Measurements from ENCODE around the gene GPR87.

Gene GPR87, protein sequence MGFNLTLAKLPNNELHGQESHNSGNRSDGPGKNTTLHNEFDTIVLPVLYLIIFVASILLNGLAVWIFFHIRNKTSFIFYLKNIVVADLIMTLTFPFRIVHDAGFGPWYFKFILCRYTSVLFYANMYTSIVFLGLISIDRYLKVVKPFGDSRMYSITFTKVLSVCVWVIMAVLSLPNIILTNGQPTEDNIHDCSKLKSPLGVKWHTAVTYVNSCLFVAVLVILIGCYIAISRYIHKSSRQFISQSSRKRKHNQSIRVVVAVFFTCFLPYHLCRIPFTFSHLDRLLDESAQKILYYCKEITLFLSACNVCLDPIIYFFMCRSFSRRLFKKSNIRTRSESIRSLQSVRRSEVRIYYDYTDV

DNA sequence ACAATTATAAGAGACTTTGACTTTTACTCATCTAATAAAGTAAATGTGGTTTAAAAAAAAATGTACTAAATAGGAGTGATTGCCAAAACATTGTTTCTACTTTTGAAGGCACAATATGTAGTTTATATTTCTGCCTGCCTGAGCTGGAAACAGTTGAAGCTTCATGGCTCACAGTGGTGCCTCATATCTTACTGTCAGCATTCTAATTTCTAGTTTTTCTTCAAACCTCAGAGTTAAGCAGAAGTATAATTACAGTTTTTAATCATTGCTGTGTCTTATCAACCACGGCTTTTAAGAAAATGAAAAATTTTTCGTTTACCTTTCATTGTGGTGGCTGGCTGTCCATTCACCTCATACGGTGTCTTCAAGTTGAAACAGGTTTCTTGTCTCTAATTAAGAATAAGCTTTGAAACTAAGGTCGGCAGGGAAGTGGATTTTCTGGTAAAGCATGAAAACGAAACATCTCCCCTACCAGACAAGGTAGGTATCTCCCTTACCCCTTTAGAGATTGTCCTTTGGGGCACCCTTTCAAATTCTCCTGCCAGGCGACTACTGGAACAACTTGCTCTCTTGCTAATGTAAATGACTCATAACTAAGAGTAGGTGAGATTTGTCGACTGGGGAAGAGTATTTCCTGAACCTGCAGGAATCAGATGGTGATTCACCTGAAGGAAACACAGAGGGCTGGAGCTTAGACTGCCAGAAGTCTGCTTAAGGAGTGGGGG lies at the start of gene GPR87:
GPR87 (minus strand) TSS at position 554 of the 725 bp plus-strand sequence. CDS start 16,720 bp downstream, outside the sequence.
- ChIA-PET POLR2A (no interaction called here), CTCF (interaction anchor here (1.0 to 1.5 kb wide), 3 partner anchors 9 to 30 kb away, joined by 3 to 6 read pairs (median 6); no protein-coding TSS in a partner anchor)
- TF ChIP-seq, protein P1, sequence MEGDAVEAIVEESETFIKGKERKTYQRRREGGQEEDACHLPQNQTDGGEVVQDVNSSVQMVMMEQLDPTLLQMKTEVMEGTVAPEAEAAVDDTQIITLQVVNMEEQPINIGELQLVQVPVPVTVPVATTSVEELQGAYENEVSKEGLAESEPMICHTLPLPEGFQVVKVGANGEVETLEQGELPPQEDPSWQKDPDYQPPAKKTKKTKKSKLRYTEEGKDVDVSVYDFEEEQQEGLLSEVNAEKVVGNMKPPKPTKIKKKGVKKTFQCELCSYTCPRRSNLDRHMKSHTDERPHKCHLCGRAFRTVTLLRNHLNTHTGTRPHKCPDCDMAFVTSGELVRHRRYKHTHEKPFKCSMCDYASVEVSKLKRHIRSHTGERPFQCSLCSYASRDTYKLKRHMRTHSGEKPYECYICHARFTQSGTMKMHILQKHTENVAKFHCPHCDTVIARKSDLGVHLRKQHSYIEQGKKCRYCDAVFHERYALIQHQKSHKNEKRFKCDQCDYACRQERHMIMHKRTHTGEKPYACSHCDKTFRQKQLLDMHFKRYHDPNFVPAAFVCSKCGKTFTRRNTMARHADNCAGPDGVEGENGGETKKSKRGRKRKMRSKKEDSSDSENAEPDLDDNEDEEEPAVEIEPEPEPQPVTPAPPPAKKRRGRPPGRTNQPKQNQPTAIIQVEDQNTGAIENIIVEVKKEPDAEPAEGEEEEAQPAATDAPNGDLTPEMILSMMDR (IDR thresholded peaks at IDR 0.05; ENCODE audit: control extremely low read depth, extremely low read depth, low read depth, missing control alignments), result no peak
- DNase-seq (ENCODE audit: extremely low spot score), result no peak

DNA sequence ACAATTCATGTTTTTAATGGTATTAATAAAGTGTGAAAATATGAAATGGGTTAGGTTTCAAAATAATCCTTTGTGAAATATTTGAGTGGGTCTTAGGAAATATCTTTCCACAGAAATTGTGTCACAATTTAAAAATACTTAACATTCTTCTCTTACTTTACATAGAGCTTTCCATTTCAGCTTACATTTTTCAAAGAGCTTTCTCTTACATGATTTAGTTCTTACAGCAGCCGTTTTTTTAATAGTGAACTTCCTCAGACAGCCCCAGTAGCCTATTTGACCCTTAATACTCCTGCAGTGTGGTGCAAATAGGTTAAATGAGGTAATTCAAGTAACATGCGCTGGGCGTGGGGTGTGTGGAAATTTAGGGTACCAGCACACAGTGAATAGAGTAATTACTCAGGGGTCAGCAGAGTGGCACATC lies 46.1 kb upstream of the GPR87 start:
- TF ChIP-seq, protein P1 (IDR thresholded peaks at IDR 0.05; ENCODE audit: control extremely low read depth, extremely low read depth, low read depth, missing control alignments), result no peak
- POLR2A ChIA-PET, result no interaction called here
- CTCF ChIA-PET, result interaction anchor here (1.5 to 2.5 kb wide), 2 partner anchors 9 to 16 kb away, joined by 5 to 10 read pairs; no protein-coding TSS in a partner anchor
- no peak for DNase-seq (ENCODE audit: extremely low spot score)

DNA sequence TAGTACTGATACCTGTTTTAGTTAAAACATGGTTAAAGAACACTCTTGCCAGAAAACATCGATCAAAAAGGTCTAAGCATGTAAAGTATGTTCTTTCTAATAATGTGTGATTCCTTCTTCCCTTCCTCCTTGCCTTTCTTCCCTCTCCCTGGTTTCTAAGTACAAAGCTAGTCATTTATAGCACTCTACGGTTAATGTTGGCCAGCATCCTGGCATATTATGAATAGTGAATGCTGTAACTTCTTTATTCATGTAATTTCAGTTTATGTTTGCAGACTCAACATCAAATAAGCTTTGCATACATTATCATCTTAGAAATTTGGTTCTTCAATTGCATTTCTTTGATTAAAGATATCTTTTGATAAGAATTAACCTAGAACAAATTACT lies 40.8 kb upstream of the GPR87 start:
- POLR2A ChIA-PET, result no interaction called here
- CTCF ChIA-PET, result interaction anchor here (0.7 to 2.3 kb wide), 6 partner anchors 11 to 42 kb away, joined by 3 to 10 read pairs (median 4); partner anchors contain the start of gene P2RY12
- TF ChIP-seq, protein P1 (IDR thresholded peaks at IDR 0.05; ENCODE audit: control extremely low read depth, extremely low read depth, low read depth, missing control alignments), result no peak
- no peak for DNase-seq (ENCODE audit: extremely low spot score)

DNA sequence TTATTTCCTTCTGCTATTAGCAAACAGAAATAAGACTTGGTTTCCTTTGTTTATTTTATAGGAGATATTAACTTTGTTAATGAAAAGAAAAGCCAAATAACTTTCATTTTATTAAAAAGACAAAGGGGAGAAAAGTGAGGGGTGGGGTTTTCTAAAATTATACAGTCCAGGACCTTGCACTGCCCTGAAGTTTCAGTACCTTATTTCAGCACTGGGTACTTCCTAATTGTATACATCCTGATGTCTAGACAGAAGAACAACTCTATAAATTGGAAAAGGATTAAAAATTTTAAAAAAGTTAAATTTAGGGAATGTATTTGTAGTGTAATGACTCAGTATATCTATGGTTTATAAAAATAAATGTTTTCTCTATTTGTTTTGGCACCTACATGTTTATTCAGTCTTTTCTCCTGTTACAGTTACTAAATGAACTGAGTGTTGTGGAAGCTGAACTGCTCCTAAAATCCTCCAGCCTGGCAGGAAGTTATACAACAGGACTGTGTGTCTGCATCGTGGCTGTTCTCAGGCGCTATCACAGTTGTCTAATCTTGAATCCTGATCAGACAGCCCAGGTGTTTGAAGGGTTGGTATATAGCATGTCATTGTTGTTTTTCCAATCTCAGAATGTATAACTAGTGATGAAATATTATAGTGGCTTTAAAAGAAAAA lies 40.3 kb upstream of the GPR87 start:
- no peak for DNase-seq (ENCODE audit: extremely low spot score)
- TF ChIP-seq, protein P1 (IDR thresholded peaks at IDR 0.05; ENCODE audit: control extremely low read depth, extremely low read depth, low read depth, missing control alignments), result no peak
- POLR2A ChIA-PET, result no interaction called here
- CTCF ChIA-PET, result interaction anchor here (0.7 to 2.2 kb wide), 5 partner anchors 10 to 43 kb away, joined by 3 to 10 read pairs (median 4); partner anchors contain the start of gene P2RY12

DNA sequence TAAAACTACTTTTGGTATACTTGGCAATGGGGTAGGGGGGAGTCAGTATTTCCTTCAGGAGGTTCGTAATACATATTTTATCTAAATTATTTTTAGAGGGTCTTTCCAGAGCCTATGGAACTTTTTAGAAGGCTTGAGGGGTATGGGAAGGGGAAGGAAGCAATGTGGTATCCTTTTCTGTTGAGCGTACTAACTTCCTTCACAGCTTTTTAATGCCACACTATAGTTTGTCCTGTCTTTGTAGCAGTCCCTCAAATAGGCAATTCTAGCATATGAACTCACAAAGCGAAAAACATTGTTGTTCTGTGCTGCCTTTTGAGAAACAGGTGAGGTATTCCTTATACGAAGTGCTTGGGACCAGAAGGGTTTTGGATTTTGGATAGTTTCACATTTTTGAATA lies 35.0 kb upstream of the GPR87 start:
- ChIA-PET CTCF (interaction anchor here (0.6 kb wide), 1 partner anchor 25 kb away, joined by 3 read pairs; no protein-coding TSS in a partner anchor), POLR2A (no interaction called here)
- DNase-seq (ENCODE audit: extremely low spot score), result no peak
- TF ChIP-seq, protein P1 (IDR thresholded peaks at IDR 0.05; ENCODE audit: control extremely low read depth, extremely low read depth, low read depth, missing control alignments), result no peak

DNA sequence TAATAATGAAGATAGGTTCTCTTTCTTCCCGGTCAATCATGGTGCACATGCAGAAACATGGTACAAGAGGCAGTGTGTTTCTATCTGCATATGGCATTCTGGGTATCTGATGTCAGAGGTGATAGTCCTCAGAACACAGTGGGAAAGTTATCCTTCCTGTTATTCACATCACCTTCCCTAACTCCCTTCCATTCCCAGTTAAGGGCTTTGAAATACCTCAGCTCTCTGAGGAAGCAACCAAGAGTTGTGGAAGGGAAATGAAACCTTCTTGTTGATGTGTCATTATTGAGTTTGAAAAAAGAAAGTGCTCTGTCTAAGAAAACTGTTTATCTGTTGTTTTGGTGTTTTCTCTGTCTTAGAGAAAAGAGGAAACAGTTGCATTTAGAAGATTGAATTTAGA lies 34.6 kb upstream of the GPR87 start:
- DNase-seq (ENCODE audit: extremely low spot score), result peak; percentile 34
- CTCF ChIA-PET, result interaction anchor here (0.6 kb wide), 1 partner anchor 25 kb away, joined by 3 read pairs; no protein-coding TSS in a partner anchor
- TF ChIP-seq, protein P1 (IDR thresholded peaks at IDR 0.05; ENCODE audit: control extremely low read depth, extremely low read depth, low read depth, missing control alignments), result no peak
- POLR2A ChIA-PET, result no interaction called here

Data from GM10248 (cell line).